SIG-M5 (cell line): ENCODE measurements around the gene SPATA31E1.
"Not testable (repeated sequence)": the region's sequence is repeated elsewhere in the genome, so short reads cannot be mapped to it uniquely, and the experiment has no call there.

ENCODE experiments used
- DNase-seq: peaks from one replicate; lab custom pipeline; 2025; lab: John Stamatoyannopoulos, UW

Gene SPATA31E1

DNA sequence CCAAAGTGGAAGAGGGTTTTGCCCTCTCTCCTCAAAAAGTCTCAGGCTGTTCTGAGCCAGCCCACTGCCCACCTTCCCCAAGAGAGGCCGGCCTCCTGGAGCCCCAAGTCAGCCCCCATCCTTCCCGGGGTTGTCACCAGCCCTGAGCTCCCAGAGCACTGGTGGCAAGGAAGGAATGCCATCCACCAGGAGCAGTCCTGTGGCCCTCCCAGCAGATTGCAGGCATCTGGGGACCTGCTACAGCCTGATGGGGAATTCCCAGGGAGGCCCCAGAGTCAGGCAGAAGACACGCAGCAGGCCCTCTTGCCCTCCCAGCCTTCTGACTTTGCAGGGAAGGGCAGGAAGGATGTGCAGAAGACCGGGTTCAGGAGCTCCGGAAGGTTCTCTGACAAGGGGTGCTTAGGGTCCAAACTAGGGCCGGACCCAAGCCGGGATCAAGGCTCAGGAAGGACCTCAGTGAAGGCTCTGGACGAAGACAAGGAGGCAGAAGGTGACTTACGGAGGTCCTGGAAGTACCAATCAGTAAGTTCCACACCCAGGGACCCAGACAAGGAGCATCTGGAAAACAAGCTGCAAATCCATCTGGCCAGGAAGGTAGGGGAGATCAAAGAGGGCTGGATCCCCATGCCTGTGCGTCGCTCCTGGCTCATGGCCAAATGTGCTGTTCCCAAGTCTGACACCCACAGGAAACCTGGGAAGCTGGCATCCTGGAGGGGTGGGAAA is 3.7 kb downstream of the SPATA31E1 start:
- no peak for DNase-seq

- DNase-seq: no peak
Measured at GRCh38 chr9:87886933-87887505, 4.3 kb downstream of the SPATA31E1 start.

DNA sequence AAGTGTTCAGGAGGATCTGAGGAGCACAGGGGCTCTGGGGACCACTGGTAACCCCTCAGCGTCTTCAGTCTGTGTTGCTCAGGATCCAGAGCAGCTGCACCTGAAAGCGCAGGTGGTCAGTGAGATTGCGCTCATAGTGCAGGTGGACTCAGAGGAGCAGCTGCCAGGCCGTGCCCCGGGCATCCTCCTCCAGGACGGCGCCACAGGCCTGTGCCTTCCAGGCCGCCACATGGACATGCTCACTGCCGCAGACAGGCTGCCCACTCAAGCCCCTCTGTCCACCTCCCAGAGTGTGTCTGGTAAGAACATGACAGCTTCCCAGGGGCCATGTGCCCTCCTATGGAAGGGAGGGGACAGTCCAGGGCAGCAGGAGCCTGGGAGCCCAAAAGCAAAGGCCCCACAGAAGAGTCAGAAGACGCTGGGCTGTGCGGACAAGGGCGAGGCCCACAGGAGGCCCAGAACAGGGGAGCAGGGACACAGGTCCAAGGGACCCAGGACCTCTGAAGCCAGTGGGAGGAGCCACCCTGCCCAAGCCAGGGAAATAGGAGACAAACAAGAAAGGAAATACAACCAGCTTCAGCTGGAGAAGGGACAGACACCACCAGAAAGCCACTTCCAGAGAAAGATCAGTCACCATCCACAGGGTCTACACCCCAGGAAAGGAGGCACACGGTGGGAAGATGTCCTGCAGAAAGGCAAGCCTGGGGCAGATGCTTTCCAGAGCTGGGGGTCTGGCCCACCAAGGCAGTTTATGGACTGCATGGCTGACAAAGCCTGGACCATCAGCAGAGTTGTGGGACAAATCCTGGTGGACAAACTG is 5.2 kb downstream of the SPATA31E1 start:
- no peak for DNase-seq

DNA sequence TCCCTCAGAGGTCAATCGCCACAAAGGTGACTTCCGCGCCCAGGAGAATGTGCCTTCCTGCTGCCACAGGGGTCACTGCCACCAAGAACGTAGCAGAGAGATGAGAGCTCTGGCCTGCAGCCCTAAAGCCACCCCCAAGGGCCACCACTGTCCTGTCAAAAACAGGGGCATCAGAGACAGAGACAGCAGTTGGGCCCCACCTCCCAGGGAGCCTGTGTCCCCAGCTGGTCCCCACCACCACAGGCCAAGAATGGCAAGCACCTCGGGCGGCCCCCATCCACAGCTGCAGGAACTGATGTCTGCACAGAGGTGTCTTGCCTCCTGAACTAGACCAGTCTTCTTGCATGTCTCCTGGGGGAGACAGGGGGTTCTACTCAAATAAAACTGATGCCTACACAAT is 5.8 kb downstream of the SPATA31E1 start:
- no peak for DNase-seq

DNA sequence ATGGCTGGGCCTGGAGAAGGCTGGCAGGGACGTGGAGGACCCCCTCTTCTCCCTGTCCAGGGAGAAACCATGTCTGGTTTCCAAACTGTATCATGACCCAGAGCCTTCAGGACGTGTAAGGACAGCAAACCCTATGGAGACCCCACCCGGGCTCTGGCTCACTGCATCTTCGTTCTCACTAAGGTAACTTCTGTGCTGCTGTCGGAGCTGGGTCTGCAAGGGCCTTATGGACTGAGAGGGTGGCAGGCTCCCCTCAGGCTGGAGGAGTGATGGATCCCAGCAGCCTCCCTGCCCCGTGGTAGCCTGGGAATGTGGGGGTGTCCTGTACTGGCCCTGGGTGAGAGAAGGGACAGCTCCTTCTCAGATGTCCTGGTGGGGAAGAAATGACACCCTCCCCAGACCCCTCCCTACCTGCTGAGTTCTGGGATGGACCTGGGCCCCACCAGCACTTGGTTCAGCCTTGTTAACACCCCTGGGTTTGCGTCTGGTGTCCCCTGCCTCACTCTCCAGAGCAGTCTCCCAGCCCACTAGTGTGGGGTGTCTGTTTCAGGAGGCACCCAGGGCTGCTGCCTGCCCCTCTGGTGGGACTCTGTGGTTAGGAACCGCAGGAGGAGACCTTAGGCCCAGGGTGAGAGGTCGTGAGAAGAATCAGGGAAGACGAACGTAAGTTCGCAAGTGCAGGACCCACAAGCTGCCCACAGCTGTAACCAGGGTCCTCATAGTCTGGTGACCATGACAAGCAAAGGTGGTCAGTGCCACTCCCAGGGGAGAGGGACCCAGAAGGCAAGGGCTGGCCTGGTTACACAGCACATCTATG is 6.6 kb downstream of the SPATA31E1 start:
- no peak for DNase-seq

DNA sequence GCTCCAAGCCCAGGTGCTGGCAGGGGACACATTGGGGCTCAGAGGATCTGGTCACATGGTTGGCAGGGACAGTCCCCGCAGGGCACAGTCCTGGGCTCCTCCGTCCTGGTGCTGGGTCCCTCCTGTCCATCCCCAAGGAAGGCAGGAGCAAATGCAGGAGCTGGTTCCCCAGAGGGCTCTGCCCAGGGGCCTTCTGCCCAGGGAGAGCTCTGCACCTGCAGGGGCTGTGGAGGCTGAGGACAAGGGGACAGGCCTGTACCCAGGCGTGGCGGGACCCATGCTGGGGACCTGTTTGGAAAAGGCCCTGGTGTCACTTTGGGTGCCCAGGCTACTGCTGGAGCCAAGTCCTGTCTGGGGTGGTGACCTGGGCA is 7.2 kb downstream of the SPATA31E1 start:
- no peak for DNase-seq

DNA sequence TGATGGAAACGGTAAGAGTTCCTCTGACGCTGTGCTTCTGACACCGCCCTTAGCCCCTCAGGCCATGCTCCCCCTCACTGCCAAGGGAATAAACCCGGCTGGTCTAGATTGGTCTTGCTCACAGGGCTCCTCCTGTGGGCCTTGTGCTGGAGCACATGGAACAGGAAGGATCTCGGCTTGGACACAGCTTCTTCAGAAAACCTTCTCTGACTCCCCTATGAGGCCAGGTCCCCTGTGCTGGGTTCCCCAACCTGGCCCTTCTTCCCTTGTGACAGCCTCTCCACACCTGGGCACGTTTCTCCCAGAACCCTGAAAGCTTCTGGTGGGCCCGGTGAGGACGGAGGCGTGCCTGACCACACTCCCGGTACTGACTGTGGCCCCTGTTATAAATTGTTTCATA is 8.2 kb downstream of the SPATA31E1 start:
- no peak for DNase-seq

GRCh38 chr9:87891754-87892153 is 9.1 kb downstream of the SPATA31E1 start:
- no peak for DNase-seq

- no peak for DNase-seq
Measured at GRCh38 chr9:87892956-87893355, 10.3 kb downstream of the SPATA31E1 start.

- DNase-seq: no peak
Measured at GRCh38 chr9:87894998-87895625, 12.4 kb downstream of the SPATA31E1 start.

DNA sequence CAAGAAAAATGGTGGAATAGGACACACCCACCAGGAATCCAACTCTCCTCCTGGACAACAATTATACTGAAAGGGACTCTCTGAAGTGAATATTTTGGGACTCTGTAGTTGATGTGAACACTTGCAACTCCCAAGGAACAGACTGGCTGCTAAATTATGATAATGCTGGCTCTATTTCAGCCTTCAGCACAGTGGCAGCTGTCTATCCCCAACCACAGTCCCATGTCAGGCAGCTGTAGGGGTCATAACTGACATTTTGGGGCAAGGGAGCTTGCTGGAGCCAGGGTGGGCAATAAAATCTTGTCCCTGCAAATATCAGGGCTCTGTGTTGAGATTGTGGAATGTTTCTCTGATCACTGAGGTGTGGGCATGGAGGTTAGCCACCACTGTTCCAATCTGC is 14.2 kb downstream of the SPATA31E1 start:
- DNase-seq: no peak

DNA sequence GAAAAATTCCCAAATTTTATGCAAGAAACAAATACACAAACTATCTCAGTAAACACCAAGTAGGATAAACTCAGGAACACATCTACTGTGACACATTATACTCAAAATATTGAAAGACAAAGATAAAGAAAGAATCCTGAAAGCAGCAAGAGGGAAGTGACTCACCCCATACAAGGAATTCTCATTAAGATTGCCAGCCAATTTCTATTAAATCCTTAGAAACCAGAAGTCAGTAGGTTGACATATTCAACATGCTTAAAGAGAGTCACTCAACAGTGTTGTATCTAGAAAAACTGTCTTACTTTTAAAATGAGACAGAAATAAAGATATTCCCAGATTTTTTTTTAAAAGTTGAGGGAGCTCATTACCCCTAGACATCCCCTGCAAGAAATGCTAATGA is 15.5 kb downstream of the SPATA31E1 start:
- DNase-seq: no peak

- DNase-seq: not testable (repeated sequence)
Measured at GRCh38 chr9:87902371-87902770, 19.7 kb downstream of the SPATA31E1 start.

GRCh38 chr9:87909310-87910041 is 26.8 kb downstream of the SPATA31E1 start:
- no peak for DNase-seq

GRCh38 chr9:87910821-87911220 is 28.1 kb downstream of the SPATA31E1 start:
- DNase-seq: no peak

GRCh38 chr9:87917662-87918061 is 35.0 kb downstream of the SPATA31E1 start, which contains the start of gene SPATA31C1:
Gene SPATA31C1 (plus strand): TSS chr9:87917962.
- not testable (repeated sequence) for DNase-seq

- not testable (repeated sequence) for DNase-seq
Measured at GRCh38 chr9:87919013-87919412, 36.3 kb downstream of the SPATA31E1 start.

DNA sequence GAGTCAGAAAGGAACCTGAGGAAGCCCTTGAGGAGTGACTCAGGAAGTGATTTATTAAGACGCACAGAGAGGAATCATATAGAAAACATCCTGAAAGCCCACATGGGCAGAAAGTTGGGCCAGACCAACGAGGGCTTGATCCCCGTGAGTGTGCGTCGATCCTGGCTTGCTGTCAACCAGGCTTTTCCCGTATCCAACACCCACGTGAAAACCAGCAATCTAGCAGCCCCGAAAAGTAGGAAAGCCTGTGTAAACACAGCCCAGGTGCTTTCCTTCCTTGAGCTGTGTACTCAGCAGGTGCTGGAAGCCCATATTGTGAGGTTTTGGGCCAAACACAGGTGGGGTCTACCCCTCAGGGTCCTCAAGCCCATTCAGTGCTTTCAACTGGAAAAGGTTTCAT is 38.9 kb downstream of the SPATA31E1 start:
- DNase-seq: not testable (repeated sequence)

DNA sequence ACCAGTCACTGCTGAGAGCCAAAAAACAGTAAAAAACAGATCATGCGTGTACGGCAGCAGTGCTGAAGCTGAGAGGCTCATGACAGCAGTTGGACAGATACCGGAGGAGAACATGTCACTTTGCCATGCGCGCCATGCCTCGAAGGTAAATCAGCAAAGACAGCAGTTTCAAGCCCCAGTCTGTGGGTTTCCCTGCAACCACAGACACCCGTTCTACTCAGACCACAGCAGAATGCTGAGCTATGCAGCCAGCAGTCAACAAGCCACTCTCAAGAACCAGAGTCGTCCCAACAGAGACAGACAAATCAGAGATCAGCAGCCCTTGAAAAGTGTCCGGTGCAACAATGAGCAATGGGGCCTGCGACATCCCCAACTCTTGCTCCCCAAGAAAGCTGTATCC is 40.3 kb downstream of the SPATA31E1 start:
- DNase-seq: not testable (repeated sequence)

- DNase-seq: not testable (repeated sequence)
Measured at GRCh38 chr9:87924851-87925250, 42.2 kb downstream of the SPATA31E1 start.

GRCh38 chr9:87929152-87929551 is 46.5 kb downstream of the SPATA31E1 start:
- not testable (repeated sequence) for DNase-seq
